HFF-Myc (cell line): Measurements from ENCODE around the gene KIF23.

Experiments
- DNase-seq: peaks from one replicate; pipeline ENCODE4 v3.0.0-alpha.2; 2011; ENCODE audit warnings: low read depth; ENCODE audit errors: extremely low read depth
- H3K4me3 ChIP-seq: replicated peaks from 2 replicates; pipeline ENCODE4 v1.5.1; 2011; ENCODE audit warnings: low read depth, mild to moderate bottlenecking, control low read depth, low read length
- TF ChIP-seq, protein P1 (sequence below): IDR thresholded peaks from 2 replicates; pipeline ENCODE4 v1.5.1; 2012; ENCODE audit warnings: mild to moderate bottlenecking, low read depth, low read length, control low read depth; ENCODE audit errors: missing control alignments

KIF23 gene

DNA sequence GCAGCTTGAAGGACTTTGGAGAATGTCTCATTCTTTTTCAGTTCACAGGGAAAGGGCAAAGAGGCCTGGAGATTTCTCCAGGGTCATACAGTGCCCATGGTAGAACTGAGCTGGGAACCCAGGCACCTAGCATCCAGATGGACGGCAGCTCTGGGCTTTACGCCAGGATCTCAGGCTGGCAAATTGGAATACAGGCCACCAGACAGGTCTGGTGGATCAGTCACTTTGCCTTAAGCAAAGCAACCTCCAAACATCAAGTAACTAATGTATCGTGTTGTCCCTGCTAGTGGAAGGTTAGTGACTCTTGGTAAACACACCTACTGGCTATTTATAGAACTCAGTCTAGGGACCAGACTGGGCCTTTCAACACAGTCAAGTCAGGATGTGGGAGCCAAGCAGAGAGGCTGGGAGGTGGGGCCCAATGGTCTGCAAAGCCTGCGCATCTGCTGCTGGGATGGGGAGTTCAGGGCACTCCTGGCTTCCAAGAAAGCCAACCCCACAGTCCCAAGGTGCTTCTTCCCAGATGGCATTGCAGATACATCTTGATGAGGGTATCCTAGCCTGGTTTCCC lies 68.6 kb downstream of the KIF23 start:
- no peak for DNase-seq
- TF ChIP-seq, protein P1, sequence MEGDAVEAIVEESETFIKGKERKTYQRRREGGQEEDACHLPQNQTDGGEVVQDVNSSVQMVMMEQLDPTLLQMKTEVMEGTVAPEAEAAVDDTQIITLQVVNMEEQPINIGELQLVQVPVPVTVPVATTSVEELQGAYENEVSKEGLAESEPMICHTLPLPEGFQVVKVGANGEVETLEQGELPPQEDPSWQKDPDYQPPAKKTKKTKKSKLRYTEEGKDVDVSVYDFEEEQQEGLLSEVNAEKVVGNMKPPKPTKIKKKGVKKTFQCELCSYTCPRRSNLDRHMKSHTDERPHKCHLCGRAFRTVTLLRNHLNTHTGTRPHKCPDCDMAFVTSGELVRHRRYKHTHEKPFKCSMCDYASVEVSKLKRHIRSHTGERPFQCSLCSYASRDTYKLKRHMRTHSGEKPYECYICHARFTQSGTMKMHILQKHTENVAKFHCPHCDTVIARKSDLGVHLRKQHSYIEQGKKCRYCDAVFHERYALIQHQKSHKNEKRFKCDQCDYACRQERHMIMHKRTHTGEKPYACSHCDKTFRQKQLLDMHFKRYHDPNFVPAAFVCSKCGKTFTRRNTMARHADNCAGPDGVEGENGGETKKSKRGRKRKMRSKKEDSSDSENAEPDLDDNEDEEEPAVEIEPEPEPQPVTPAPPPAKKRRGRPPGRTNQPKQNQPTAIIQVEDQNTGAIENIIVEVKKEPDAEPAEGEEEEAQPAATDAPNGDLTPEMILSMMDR, result no peak
- H3K4me3 ChIP-seq, result no peak overlapping the region

DNA sequence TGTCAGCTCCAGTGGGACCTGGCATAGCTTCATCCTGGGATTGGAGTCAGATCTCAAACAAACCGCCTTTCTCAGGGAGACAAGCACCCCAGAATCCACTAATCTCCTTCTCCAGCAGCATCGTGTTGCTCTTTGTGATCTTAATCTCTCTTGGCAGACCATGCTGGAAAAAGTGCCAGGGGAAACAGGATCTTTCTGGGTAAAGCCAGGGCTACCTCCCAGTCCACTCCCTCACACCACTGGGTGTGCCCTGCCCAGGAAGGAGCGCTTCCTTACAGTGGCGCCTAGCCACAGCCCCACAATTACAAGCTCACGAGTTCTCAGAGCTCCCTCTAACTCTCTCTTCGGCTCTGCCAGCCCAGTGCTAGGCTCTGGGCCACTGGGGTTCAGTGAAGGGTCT lies 70.7 kb downstream of the KIF23 start:
- DNase-seq, result no peak
- H3K4me3 ChIP-seq, result no peak overlapping the region
- TF ChIP-seq, protein P1, result no peak

DNA sequence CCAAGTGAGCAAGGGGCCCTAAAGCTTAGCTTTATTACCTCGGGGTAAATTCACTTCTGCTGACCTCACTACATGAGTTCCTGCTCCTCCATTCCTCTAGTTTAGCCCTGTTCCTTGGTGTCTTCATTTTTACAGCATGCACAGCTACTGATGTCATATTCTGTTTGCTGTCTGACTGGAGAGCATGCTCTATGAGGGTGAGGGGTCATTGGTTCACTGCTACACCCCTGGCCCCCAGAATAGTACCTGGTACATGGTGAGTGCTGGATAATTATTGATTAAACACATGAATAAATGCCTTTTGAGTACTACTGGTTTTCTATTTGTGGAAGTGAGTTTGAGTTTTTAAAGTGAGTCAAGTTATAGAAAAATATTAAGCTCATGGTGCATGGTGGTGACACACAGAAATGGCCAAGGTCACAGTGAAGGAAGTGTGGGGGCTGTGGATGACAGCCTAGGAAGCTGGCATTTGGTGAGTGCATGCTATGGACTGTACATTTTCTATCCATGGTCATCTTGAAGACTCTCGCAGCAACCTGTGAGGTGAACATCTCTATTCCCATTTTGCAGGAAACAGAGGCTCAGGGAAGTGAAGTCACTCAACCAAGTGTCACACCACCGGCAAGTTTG lies 72.4 kb downstream of the KIF23 start:
- DNase-seq, result no peak
- H3K4me3 ChIP-seq, result no peak overlapping the region
- TF ChIP-seq, protein P1, result no peak

DNA sequence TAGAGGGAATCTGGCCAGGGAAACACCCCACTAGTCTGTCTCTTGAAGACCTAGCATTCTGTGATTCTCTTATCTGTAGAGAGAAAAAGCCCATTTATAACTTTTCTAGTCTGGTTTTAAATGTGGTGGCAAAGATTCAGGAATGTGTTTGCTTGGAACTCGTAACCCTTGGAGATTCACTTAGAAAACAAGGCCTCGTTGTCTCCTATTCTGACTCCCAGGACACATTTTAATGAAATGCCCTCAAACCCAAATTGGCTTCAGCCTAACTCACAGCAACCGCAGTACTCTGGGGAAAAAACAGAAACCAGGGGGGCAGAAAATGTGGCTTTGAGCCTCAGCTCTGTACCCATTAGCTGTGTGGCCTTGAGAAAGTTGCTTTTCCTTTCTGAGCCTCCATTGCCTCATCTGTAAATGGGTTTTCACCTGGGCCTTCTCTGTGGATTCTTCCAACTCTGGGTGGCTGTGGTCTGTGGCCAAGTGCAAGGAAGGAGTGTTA lies 75.0 kb downstream of the KIF23 start:
- H3K4me3 ChIP-seq, result no peak overlapping the region
- TF ChIP-seq, protein P1, result no peak
- no peak for DNase-seq

DNA sequence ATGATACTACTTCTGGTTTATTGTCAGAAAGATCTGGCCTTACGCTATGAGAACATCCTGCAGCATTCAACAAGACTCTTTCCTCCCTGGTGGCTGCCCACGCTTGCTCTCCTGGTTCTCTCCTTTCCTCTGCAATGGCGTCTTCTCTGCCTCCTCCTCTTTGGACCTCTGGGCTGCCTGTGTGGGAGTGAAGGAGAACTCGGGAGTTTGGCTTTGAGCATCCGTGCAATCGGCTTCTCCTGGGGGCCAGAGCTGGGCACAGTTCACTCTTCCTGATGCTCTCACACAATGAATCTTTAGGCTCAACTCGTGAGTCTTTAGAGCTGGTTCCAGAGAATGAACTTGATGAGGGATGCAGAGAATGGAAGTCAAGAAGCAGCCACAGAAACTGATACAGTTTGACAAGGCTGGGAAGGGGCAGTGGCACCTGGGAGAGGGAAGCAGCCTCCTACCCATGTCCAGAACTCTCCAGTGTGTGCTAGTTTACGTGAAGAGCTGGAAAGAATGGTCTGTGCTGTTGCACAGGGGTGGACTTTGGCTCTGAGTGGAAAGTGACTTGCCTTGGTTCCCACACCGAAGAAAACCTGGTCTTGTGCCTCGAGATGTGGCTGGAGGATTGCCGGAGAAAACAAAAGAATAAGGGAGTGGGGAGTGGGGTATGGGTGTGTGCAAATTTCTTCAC lies 76.3 kb downstream of the KIF23 start:
- TF ChIP-seq, protein P1, result no peak
- no peak for DNase-seq
- H3K4me3 ChIP-seq, result no peak overlapping the region

DNA sequence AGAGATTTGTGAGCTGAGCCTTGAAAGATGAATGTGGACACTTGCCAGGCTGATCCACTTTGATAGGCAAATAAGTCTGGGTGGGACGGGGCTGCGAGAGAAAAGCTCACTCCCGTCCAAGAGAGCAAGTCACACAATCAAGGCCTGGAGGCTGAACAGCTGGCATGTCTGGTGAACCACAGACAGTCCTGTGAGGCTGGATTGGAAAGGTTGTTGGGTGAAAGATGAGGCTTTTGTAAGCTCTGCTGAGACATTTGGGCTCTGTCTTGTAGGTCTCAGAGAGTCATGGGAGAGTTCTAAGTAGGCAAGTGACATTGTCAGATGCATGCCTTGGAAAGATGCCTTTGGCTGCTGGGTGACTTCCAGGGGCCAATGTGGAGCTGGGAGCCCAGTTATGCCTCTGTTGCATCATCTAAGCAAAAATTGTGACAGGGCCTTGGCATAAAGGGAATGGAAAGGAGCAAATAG lies 76.9 kb downstream of the KIF23 start:
- no peak overlapping the region for H3K4me3 ChIP-seq
- TF ChIP-seq, protein P1, result no peak
- no peak for DNase-seq
